BLaER1 treated with 17β-estradiol and CSF1 and Interleukin-3, amounts not matched to agents 10 nM and 100 nM (cell line): Measurements from ENCODE around the gene CEP131.
A peak's percentile ranks its signal among the peaks of the same experiment; 100 is the strongest.

ENCODE experiments used
- H3K27ac ChIP-seq, 11 experiments: shearing (Covaris generic); formaldehyde crosslinking; 2 replicates each; pipeline ENCODE4 v1.8.1; 2022
- H3K27me3 ChIP-seq, 11 experiments: shearing (Covaris generic); formaldehyde crosslinking; 2 replicates each; pipeline ENCODE4 v1.8.1; 2022
- H3K36me3 ChIP-seq, 11 experiments: shearing (Covaris generic); formaldehyde crosslinking; 2 replicates each; pipeline ENCODE4 v1.8.1; 2022
- H3K4me1 ChIP-seq, 10 experiments: shearing (Covaris generic); formaldehyde crosslinking; 2 replicates each; pipeline ENCODE4 v1.8.1; 2022
- H3K4me2 ChIP-seq, 11 experiments: shearing (Covaris generic); formaldehyde crosslinking; 2 replicates each; pipeline ENCODE4 v1.8.1; 2022
- H3K4me3 ChIP-seq, 10 experiments: shearing (Covaris generic); formaldehyde crosslinking; 2 replicates each; pipeline ENCODE4 v1.8.1; 2022
- H3K9ac ChIP-seq, 11 experiments: shearing (Covaris generic); formaldehyde crosslinking; 2 replicates each; pipeline ENCODE4 v1.8.1; 2022
- H3K9me3 ChIP-seq, 11 experiments: shearing (Covaris generic); formaldehyde crosslinking; replicated peaks in 1 of 11; 2 replicates each; pipeline ENCODE4 v1.8.1; 2022
- H4K20me1 ChIP-seq, 11 experiments: shearing (Covaris generic); formaldehyde crosslinking; 2 replicates each; pipeline ENCODE4 v1.8.1; 2022
- Cebpa-rat ChIP-seq, 11 experiments: shearing (Covaris generic); IDR thresholded peaks; 2 replicates each; pipeline ENCODE4 v1.8.1; 2022

Gene CEP131

GRCh38 chr17:81250286-81251093 lies 27.7 kb upstream of the CEP131 start:
- Histone ChIP-seq H3K4me1 (peaks cover 11 to 66% (median 55%) of the 10 kb centered on the region in 10 experiments), H3K27ac (no peak overlapping the region), H3K4me2 (peak overlapping the region in 8 of 11 experiments; percentile 49 to 77 (median 68); a peak in 15 of 22 replicates), H3K4me3 (no peak overlapping the region), H3K36me3 (peaks cover 16 to 55% (median 44%) of the 10 kb centered on the region in 11 experiments), H3K9ac (peak overlapping the region in 4 of 11 experiments; percentile 20 to 57 (median 24); a peak in 3 of 22 replicates), H4K20me1 (peaks cover 39 to 91% (median 69%) of the 10 kb centered on the region in 11 experiments; a peak in 21 of 22 replicates), H3K27me3 (peaks cover 0 to 3% (median 0%) of the 10 kb centered on the region in 11 experiments; a peak in 2 of 22 replicates), H3K9me3 (peaks cover 0 to 10% (median 0%) of the 10 kb centered on the region in 11 experiments; a peak in 6 of 22 replicates)
- TF ChIP-seq Cebpa-rat (IDR thresholded peaks at IDR 0.05), result no peak

- H4K20me1 ChIP-seq, result peaks cover 29 to 91% (median 70%) of the 10 kb centered on the region in 11 experiments; a peak in 21 of 22 replicates
- TF ChIP-seq Cebpa-rat (IDR thresholded peaks at IDR 0.05), result no peak
Observed at GRCh38 chr17:81249223-81250040, 26.7 kb upstream of the CEP131 start.

GRCh38 chr17:81248649-81249048 lies 25.9 kb upstream of the CEP131 start:
- TF ChIP-seq Cebpa-rat (IDR thresholded peaks at IDR 0.05), result no peak

More at GRCh38 chr17:81249223-81250040, 26.7 kb upstream of the CEP131 start:
- Histone ChIP-seq H3K4me3 (no peak overlapping the region), H3K9me3 (peaks cover 0 to 10% (median 0%) of the 10 kb centered on the region in 11 experiments; a peak in 6 of 22 replicates), H3K4me1 (peaks cover under 1 to 66% (median 55%) of the 10 kb centered on the region in 10 experiments), H3K9ac (no peak overlapping the region), H3K4me2 (peak overlapping the region in 2 of 11 experiments; percentile 74 to 77; a peak in 3 of 22 replicates), H3K27ac (no peak overlapping the region), H3K36me3 (peaks cover 16 to 58% (median 46%) of the 10 kb centered on the region in 11 experiments), H3K27me3 (peaks cover 0 to 3% (median 0%) of the 10 kb centered on the region in 11 experiments; a peak in 2 of 22 replicates)

GRCh38 chr17:81247339-81247990 lies 24.7 kb upstream of the CEP131 start:
- Histone ChIP-seq H3K27me3 (peaks cover 0 to 3% (median 0%) of the 10 kb centered on the region in 11 experiments; a peak in 2 of 22 replicates), H3K4me1 (peaks cover 0 to 55% (median 48%) of the 10 kb centered on the region in 10 experiments; a peak in 16 of 20 replicates), H3K9ac (no peak overlapping the region), H4K20me1 (peaks cover 13 to 88% (median 72%) of the 10 kb centered on the region in 11 experiments; a peak in 21 of 22 replicates), H3K36me3 (peaks cover 15 to 52% (median 41%) of the 10 kb centered on the region in 11 experiments), H3K9me3 (peaks cover 0 to 10% (median 0%) of the 10 kb centered on the region in 11 experiments; a peak in 6 of 22 replicates), H3K4me2 (no peak overlapping the region), H3K4me3 (no peak overlapping the region), H3K27ac (no peak overlapping the region)
- no peak for TF ChIP-seq Cebpa-rat (IDR thresholded peaks at IDR 0.05)

More at GRCh38 chr17:81248649-81249048, 25.9 kb upstream of the CEP131 start:
- Histone ChIP-seq H4K20me1 (peaks cover 25 to 89% (median 73%) of the 10 kb centered on the region in 11 experiments; a peak in 21 of 22 replicates), H3K36me3 (peaks cover 16 to 58% (median 46%) of the 10 kb centered on the region in 11 experiments), H3K9ac (no peak overlapping the region; a peak in 1 of 22 replicates), H3K27me3 (peaks cover 0 to 3% (median 0%) of the 10 kb centered on the region in 11 experiments; a peak in 2 of 22 replicates), H3K9me3 (peaks cover 0 to 10% (median 0%) of the 10 kb centered on the region in 11 experiments; a peak in 6 of 22 replicates), H3K4me2 (no peak overlapping the region), H3K4me1 (peaks cover 0 to 63% (median 55%) of the 10 kb centered on the region in 10 experiments; a peak in 16 of 20 replicates), H3K4me3 (no peak overlapping the region), H3K27ac (no peak overlapping the region)

GRCh38 chr17:81246679-81247338 lies 24.0 kb upstream of the CEP131 start:
- TF ChIP-seq Cebpa-rat (IDR thresholded peaks at IDR 0.05), result no peak
- H4K20me1 ChIP-seq, result peaks cover 8 to 87% (median 72%) of the 10 kb centered on the region in 11 experiments; a peak in 21 of 22 replicates
- no peak overlapping the region; a peak in 1 of 22 replicates for H3K9ac ChIP-seq
- H3K27ac ChIP-seq, result no peak overlapping the region
- no peak overlapping the region for H3K4me3 ChIP-seq
- peaks cover 0 to 54% (median 46%) of the 10 kb centered on the region in 10 experiments; a peak in 17 of 20 replicates for H3K4me1 ChIP-seq
- peaks cover 13 to 57% (median 35%) of the 10 kb centered on the region in 11 experiments; a peak in 21 of 22 replicates for H3K36me3 ChIP-seq
- H3K27me3 ChIP-seq, result peaks cover 0 to 3% (median 0%) of the 10 kb centered on the region in 11 experiments; a peak in 2 of 22 replicates
- H3K4me2 ChIP-seq, result no peak overlapping the region
- peaks cover 0 to 10% (median 0%) of the 10 kb centered on the region in 11 experiments; a peak in 6 of 22 replicates for H3K9me3 ChIP-seq

- Histone ChIP-seq H3K4me2 (no peak overlapping the region), H3K4me3 (no peak overlapping the region), H3K4me1 (peaks cover 0 to 54% (median 45%) of the 10 kb centered on the region in 10 experiments; a peak in 19 of 20 replicates), H3K9ac (peak overlapping the region in 1 of 11 experiments; percentile 9; a peak in 1 of 22 replicates), H3K36me3 (peaks cover 17 to 62% (median 36%) of the 10 kb centered on the region in 11 experiments; a peak in 21 of 22 replicates), H3K27ac (no peak overlapping the region), H4K20me1 (peaks cover 6 to 87% (median 72%) of the 10 kb centered on the region in 11 experiments; a peak in 21 of 22 replicates), H3K27me3 (peaks cover 0 to 3% (median 0%) of the 10 kb centered on the region in 11 experiments; a peak in 2 of 22 replicates), H3K9me3 (peaks cover 0 to 10% (median 0%) of the 10 kb centered on the region in 11 experiments; a peak in 6 of 22 replicates)
- TF ChIP-seq Cebpa-rat (IDR thresholded peaks at IDR 0.05), result no peak
Observed at GRCh38 chr17:81246343-81246670, 23.5 kb upstream of the CEP131 start.

GRCh38 chr17:81245665-81246342 lies 23.0 kb upstream of the CEP131 start:
- H3K4me1 ChIP-seq, result peaks cover 5 to 54% (median 45%) of the 10 kb centered on the region in 10 experiments
- peaks cover 0 to 10% (median 0%) of the 10 kb centered on the region in 11 experiments; a peak in 6 of 22 replicates for H3K9me3 ChIP-seq
- peak overlapping the region in 5 of 11 experiments; percentile 1 to 27 (median 9); a peak in 3 of 22 replicates for H3K9ac ChIP-seq
- peaks cover 0 to 3% (median 0%) of the 10 kb centered on the region in 11 experiments; a peak in 2 of 22 replicates for H3K27me3 ChIP-seq
- peak overlapping the region in 7 of 11 experiments; percentile 15 to 59 (median 44); a peak in 11 of 22 replicates for H3K4me2 ChIP-seq
- H3K36me3 ChIP-seq, result peaks cover 22 to 62% (median 36%) of the 10 kb centered on the region in 11 experiments; a peak in 21 of 22 replicates
- peaks cover 4 to 87% (median 72%) of the 10 kb centered on the region in 11 experiments; a peak in 21 of 22 replicates for H4K20me1 ChIP-seq
- no peak for TF ChIP-seq Cebpa-rat (IDR thresholded peaks at IDR 0.05)
- no peak overlapping the region for H3K4me3 ChIP-seq
- H3K27ac ChIP-seq, result no peak overlapping the region
